ENCODE measurements around the gene YWHAG.

DNA sequence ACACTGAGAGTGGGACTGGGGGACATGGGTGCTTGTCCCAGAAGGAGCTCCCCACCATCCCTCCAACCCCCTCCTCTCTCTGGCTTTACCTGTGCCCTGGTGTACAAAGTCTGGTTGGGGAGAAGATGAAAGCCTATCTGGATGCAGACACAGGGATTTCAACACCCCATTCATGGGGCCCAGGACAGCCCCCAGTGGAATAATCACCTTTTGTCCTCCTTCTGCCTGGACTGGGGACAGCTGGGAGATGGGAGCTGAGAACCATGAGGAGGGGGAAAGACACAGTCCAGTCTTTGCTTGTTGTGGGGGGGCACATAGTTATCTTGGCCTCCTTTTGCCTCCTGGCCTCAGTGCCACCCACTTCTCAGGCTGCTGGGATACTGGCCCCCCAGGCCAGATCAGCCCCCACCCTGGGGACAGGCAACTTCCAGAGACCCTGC, 49.4 kb upstream of the YWHAG start:
- no peak for TF ChIP-seq POLR2A (IDR thresholded peaks at IDR 0.05)
- TF ChIP-seq, protein P1, sequence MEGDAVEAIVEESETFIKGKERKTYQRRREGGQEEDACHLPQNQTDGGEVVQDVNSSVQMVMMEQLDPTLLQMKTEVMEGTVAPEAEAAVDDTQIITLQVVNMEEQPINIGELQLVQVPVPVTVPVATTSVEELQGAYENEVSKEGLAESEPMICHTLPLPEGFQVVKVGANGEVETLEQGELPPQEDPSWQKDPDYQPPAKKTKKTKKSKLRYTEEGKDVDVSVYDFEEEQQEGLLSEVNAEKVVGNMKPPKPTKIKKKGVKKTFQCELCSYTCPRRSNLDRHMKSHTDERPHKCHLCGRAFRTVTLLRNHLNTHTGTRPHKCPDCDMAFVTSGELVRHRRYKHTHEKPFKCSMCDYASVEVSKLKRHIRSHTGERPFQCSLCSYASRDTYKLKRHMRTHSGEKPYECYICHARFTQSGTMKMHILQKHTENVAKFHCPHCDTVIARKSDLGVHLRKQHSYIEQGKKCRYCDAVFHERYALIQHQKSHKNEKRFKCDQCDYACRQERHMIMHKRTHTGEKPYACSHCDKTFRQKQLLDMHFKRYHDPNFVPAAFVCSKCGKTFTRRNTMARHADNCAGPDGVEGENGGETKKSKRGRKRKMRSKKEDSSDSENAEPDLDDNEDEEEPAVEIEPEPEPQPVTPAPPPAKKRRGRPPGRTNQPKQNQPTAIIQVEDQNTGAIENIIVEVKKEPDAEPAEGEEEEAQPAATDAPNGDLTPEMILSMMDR (IDR thresholded peaks at IDR 0.05): no peak

Data from esophagus squamous epithelium (tissue), 4 donors.